Stimulated activated effector memory CD8-positive, alpha-beta T cell treated with anti-CD3 and anti-CD28 coated beads, Interleukin-12 subunit alpha, Interleukin-12 subunit beta, amount 100 ng/mL, for 72 hours (primary cell): Measurements from ENCODE around the gene TYW1.
"Not testable (repeated sequence)": the region's sequence is repeated elsewhere in the genome, so short reads cannot be mapped to it uniquely, and the experiment has no call there.

Source experiments
- ATAC-seq: fragments of 150-1000 bp; cut with Tn5 transposase; 2 replicates; pipeline ENCODE4 v1.10.0; 2021
- DNase-seq, 2 donors: peaks; one replicate each; pipeline ENCODE4 v3.0.0; 2021 to 2022; ENCODE audit warnings: low spot score in 2 of 2
- H3K27ac Mint-ChIP-seq: one replicate; pipeline ENCODE4 v1.8.0; 2022; ENCODE audit warnings: mild to moderate bottlenecking, mixed read lengths
- H3K36me3 Mint-ChIP-seq: one replicate; pipeline ENCODE4 v1.8.0; 2022; ENCODE audit warnings: mild to moderate bottlenecking, mixed read lengths
- H3K4me1 Mint-ChIP-seq: one replicate; pipeline ENCODE4 v1.8.0; 2022; ENCODE audit warnings: mixed read lengths
- H3K4me3 Mint-ChIP-seq: one replicate; pipeline ENCODE4 v1.8.0; 2022; ENCODE audit warnings: mild to moderate bottlenecking, mixed read lengths
- H3K9me3 Mint-ChIP-seq: one replicate; pipeline ENCODE4 v1.8.0; 2022; ENCODE audit warnings: mixed read lengths

The TYW1 gene

GRCh38 chr7:67171151-67171550, 174.5 kb downstream of the TYW1 start:
- not testable (repeated sequence) for H3K4me1 Mint-ChIP-seq, H3K9me3 Mint-ChIP-seq, H3K36me3 Mint-ChIP-seq, DNase-seq, ATAC-seq
- peak overlapping the region; percentile 43 for H3K4me3 Mint-ChIP-seq
- H3K27ac Mint-ChIP-seq: peak overlapping the region; percentile 14

DNA sequence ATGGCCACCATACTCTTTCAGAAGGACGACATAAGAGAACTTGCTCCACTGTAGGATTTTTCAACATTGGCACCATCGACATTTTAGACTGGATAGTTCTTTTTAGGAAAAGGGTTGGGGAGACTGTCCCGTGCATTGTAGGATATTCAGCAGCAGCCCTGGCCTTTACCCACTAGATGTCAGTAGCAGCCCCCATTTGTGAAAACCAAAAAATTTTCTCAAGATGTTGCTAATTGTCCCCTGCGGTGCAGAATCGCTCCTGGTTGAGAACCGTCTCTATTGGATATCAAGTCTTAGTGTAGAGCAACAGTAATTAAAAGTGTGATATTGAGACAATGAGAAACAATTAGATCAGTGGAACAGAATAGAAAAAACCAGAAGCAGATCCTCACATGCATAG, 180.1 kb downstream of the TYW1 start:
- not testable (repeated sequence) for H3K9me3 Mint-ChIP-seq, H3K27ac Mint-ChIP-seq, H3K4me3 Mint-ChIP-seq, DNase-seq, H3K36me3 Mint-ChIP-seq, H3K4me1 Mint-ChIP-seq, ATAC-seq

GRCh38 chr7:67178915-67179688, 182.5 kb downstream of the TYW1 start:
- ATAC-seq, H3K4me3 Mint-ChIP-seq, H3K36me3 Mint-ChIP-seq, H3K27ac Mint-ChIP-seq, H3K9me3 Mint-ChIP-seq, H3K4me1 Mint-ChIP-seq, DNase-seq: not testable (repeated sequence)

- not testable (repeated sequence) for H3K9me3 Mint-ChIP-seq, H3K36me3 Mint-ChIP-seq
Observed at GRCh38 chr7:67182956-67183750, 186.5 kb downstream of the TYW1 start.

DNA sequence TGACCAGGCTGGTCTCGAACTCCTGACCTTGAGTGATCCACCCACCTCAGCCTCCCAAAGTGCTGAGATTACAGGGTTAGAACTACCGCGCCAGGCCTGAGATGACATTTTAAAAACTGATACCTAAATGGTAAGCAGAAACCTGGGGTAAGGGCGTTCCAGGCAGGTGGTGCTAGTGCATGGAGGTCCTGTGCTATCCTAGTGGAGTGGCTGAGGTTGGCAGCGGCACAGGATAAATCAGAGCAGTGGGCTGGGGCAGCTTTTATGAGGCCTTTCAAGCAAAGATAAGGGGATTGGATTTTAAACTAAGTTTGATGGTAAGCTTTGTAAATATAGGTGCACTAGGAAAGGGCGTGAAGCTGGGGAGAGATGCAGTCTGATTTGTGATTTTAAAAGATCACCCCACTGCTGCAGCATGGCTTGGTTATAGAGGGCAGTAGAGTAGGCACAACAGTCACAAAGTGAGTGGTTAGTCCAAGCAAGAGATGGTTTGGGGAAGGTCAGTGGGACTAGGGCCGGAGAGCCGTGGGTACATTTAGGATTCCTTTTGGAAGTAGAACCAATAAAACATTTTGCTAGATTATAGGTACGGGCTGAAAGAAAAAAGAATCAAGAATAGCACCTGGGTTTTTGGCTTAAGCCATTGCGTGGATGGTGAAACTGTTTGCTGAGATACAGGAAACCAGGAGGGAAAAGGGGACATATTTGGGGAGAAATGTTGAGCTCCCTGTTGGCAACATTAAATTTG, 188.5 kb downstream of the TYW1 start:
- not testable (repeated sequence) for DNase-seq, ATAC-seq, H3K36me3 Mint-ChIP-seq, H3K9me3 Mint-ChIP-seq, H3K4me3 Mint-ChIP-seq
- Mint-ChIP-seq H3K4me1 (peaks cover 20% of the 10 kb centered on the region), H3K27ac (peak overlapping the region; percentile 48)

More at GRCh38 chr7:67182956-67183750, 186.5 kb downstream of the TYW1 start:
- H3K27ac Mint-ChIP-seq, H3K4me3 Mint-ChIP-seq, DNase-seq, H3K4me1 Mint-ChIP-seq, ATAC-seq: not testable (repeated sequence)

GRCh38 chr7:67185660-67186129, 189.1 kb downstream of the TYW1 start:
- DNase-seq, H3K9me3 Mint-ChIP-seq, H3K36me3 Mint-ChIP-seq, H3K4me3 Mint-ChIP-seq: not testable (repeated sequence)
- peak; percentile 87 for ATAC-seq
- Mint-ChIP-seq H3K27ac (peak overlapping the region; percentile 48), H3K4me1 (peaks cover 26% of the 10 kb centered on the region)

DNA sequence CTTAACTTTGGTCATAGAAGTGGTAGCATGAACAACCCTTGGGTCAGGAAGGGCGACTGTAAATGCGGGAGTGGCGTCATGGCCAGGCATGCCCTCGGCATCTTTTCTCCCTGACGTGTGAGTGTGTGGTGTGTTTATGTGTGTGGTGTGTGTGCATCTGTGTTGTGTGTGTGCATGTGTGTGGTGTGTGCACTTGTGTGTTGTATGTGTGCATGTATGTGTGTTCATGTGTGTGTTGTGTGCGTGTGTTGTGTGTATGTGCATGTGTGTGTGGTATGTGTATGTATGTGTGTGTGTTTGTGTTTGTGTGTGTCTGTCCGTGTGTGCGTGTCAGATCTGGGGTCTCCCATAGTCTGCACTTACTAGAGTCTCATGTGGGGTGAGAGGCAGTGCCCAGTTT, 192.5 kb downstream of the TYW1 start:
- DNase-seq, H3K36me3 Mint-ChIP-seq, H3K4me3 Mint-ChIP-seq, ATAC-seq, H3K27ac Mint-ChIP-seq, H3K9me3 Mint-ChIP-seq: not testable (repeated sequence)
- peaks cover 47% of the 10 kb centered on the region for H3K4me1 Mint-ChIP-seq

- Mint-ChIP-seq H3K4me1 (peaks cover 45% of the 10 kb centered on the region), H3K27ac (peak overlapping the region; percentile 35)
- H3K36me3 Mint-ChIP-seq, ATAC-seq, DNase-seq, H3K4me3 Mint-ChIP-seq, H3K9me3 Mint-ChIP-seq: not testable (repeated sequence)
Observed at GRCh38 chr7:67189801-67190465, 193.3 kb downstream of the TYW1 start.

DNA sequence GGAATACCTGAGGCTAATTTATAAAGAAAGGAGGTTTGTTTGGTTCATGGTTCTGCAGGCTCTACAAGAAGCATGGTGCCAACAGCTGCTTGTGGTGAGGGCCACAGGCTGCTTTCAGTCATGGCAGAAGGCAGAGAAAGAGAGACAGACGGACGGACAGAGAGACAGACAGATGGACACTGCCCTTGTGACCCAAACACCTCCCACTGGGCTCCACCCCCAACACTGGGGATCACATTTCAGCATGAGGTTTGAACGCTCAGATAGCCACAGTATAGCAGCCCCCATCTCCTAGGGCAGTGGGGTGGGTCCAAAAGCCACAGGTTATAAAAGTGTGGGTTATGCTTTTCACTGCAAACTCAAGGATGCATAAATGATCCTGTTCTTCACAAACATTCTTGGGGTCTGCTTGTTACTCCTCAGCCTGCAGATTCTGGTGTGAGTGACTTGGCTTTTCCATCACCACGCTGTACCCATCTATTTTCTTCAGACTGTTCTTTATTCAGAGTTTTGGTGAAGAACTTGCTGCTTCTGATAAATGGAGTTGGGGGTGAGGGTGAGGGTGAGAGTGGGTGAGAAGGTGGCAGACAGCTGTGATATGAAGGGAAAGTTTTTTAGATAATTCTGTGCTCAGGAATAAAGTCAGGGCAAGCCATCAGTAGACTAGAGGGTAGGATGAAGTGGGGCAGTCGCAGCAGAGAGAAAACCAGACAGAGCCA, 194.5 kb downstream of the TYW1 start:
- H3K36me3 Mint-ChIP-seq, DNase-seq, H3K9me3 Mint-ChIP-seq: not testable (repeated sequence)
- Mint-ChIP-seq H3K4me3 (peak overlapping the region; percentile 40), H3K4me1 (peaks cover 38% of the 10 kb centered on the region), H3K27ac (peak overlapping the region; percentile 68)
- ATAC-seq: peak; percentile 8

GRCh38 chr7:67192123-67192702, 195.6 kb downstream of the TYW1 start:
- H3K27ac Mint-ChIP-seq, H3K9me3 Mint-ChIP-seq, H3K36me3 Mint-ChIP-seq, DNase-seq, ATAC-seq: not testable (repeated sequence)
- H3K4me1 Mint-ChIP-seq: peaks cover 38% of the 10 kb centered on the region
- H3K4me3 Mint-ChIP-seq: peak overlapping the region; percentile 40

DNA sequence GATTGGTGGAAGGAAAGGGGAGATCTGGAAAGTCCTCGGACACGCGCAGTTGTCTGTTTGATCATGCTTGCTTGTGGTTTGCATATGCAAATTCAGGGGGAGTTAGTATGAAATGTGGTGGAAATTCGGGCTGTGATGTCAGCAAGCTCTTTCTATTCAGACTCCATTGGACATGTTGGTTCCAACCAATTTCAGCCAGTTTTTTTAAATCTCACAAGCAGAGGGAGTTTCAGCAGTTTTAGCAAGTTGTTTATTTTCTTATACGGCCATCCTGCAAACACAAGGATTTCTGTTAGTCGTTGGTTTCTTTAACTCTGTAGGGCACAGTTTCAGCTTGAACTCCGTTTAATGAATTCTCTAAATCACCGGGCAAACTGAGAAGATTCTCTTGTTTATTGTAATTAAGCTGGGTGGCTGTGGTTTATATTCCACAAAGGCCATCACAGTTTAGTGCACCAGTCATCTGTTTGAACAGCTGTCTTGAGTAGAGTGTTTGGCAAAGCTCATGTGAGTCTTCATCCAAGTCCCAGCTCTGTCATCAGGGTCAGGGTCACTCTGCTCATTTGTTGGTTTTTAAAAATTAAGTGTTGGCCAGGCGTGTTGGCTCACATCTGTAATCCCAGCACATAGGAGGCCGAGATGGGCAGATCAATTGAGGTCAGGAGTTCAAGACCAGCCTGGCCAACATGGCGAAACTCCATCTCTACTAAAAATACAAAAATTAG, 196.4 kb downstream of the TYW1 start:
- H3K27ac Mint-ChIP-seq, ATAC-seq, DNase-seq, H3K36me3 Mint-ChIP-seq, H3K9me3 Mint-ChIP-seq, H3K4me3 Mint-ChIP-seq: not testable (repeated sequence)
- peaks cover 38% of the 10 kb centered on the region for H3K4me1 Mint-ChIP-seq

DNA sequence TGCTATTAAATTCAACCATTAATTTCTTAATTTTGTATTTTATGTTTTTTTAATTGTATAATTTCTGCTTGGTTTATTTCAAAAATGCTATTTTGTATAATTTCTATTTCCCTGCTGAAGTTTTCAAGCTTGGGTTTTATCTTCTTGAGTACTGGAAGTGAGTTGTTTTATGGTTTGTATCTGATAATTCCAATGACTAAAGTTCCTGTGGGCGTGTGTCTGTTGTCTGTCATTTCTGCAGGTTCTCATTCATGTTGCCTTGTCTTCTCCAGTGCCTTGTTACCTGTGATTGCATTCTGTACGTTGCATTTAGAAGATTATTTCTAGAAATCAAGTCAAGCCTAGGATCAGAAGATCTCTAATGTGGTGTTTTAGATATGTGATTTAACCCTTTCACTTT, 199.5 kb downstream of the TYW1 start:
- DNase-seq, H3K4me3 Mint-ChIP-seq, H3K27ac Mint-ChIP-seq, H3K9me3 Mint-ChIP-seq, ATAC-seq: not testable (repeated sequence)
- Mint-ChIP-seq H3K4me1 (peaks cover 17% of the 10 kb centered on the region), H3K36me3 (peaks cover 18% of the 10 kb centered on the region)

GRCh38 chr7:67198865-67199526, 202.4 kb downstream of the TYW1 start:
- ATAC-seq, H3K9me3 Mint-ChIP-seq, H3K27ac Mint-ChIP-seq, H3K4me1 Mint-ChIP-seq, H3K4me3 Mint-ChIP-seq, DNase-seq: not testable (repeated sequence)
- H3K36me3 Mint-ChIP-seq: peaks cover 23% of the 10 kb centered on the region
